Activated T-helper 2 cell treated with anti-CD3 and anti-CD28 coated beads, Interferon-gamma antibody, Interleukin-2, Interleukin-4, amounts not matched to agents 10 μg/mL and 5 μg/mL and 100 μg/mL, durations not matched to agents 14 hours and 24 hours and 36 hours (primary cell): Measurements from ENCODE around the gene TSPYL2. TPM values are rescaled to one million over a fixed set of nuclear protein-coding genes. Genes with fewer than 3 reads are reported as not detected.

Source experiments
- DNase-seq: peaks from one replicate; pipeline ENCODE4 v3.0.0; 2021; ENCODE audit warnings: low spot score
- H3K27ac Mint-ChIP-seq: one replicate; pipeline ENCODE4 v1.8.0; 2021; ENCODE audit warnings: mixed read lengths
- H3K27me3 Mint-ChIP-seq: one replicate; pipeline ENCODE4 v1.8.0; 2021; ENCODE audit warnings: low read depth, mixed read lengths
- H3K36me3 Mint-ChIP-seq: one replicate; pipeline ENCODE4 v1.8.0; 2021; ENCODE audit warnings: low read depth, mixed read lengths
- H3K4me1 Mint-ChIP-seq: one replicate; pipeline ENCODE4 v1.8.0; 2021; ENCODE audit warnings: low read depth, mixed read lengths
- H3K4me3 Mint-ChIP-seq: one replicate; pipeline ENCODE4 v1.8.0; 2021; ENCODE audit warnings: low read depth, mild to moderate bottlenecking, moderate library complexity, mixed read lengths
- H3K9me3 Mint-ChIP-seq: one replicate; pipeline ENCODE4 v1.8.0; 2021; ENCODE audit warnings: mixed read lengths
- intact Hi-C: fragments of 100-400 bp; cut with micrococcal nuclease; formaldehyde crosslinking; loops from one replicate; pipeline ENCODE4 v1.15.1; 2023
- total RNA-seq: library from RNA; stranded (reverse); gene quantifications from 2 replicates; pipeline ENCODE4 v1.2.3, GENCODE V29; 2022

Gene TSPYL2
- total RNA-seq: 36.0 and 41.2 TPM in 2 replicates

GRCh38 chrX:53081925-53082772 lies at the start of gene TSPYL2:
Gene TSPYL2, plus strand, starts transcription at chrX:53082367. Its CDS starts 132 bp downstream, at chrX:53082499.
- peak within 1 kb of the TSS; percentile 94 for H3K4me3 Mint-ChIP-seq
- peaks cover 38% of the 10 kb centered on the region for H3K36me3 Mint-ChIP-seq
- peak within 1 kb of the TSS; percentile 98 for H3K27ac Mint-ChIP-seq
- H3K27me3 Mint-ChIP-seq: no peaks in the 10 kb centered on the region
- no peaks in the 10 kb centered on the region for H3K9me3 Mint-ChIP-seq
- peak; percentile 89 for DNase-seq
- intact Hi-C loops: no loop called here
- peaks cover 30% of the 10 kb centered on the region for H3K4me1 Mint-ChIP-seq

GRCh38 chrX:53036149-53036548 lies 46.0 kb upstream of the TSPYL2 start:
- Mint-ChIP-seq H3K9me3 (no peaks in the 10 kb centered on the region), H3K27ac (no peak overlapping the region), H3K27me3 (peaks cover 5% of the 10 kb centered on the region), H3K4me3 (no peak overlapping the region), H3K4me1 (no peaks in the 10 kb centered on the region), H3K36me3 (no peaks in the 10 kb centered on the region)
- no peak for DNase-seq
- intact Hi-C loops: no loop called here

GRCh38 chrX:53039236-53039635 lies 42.9 kb upstream of the TSPYL2 start:
- Mint-ChIP-seq H3K4me3 (no peak overlapping the region), H3K4me1 (no peaks in the 10 kb centered on the region), H3K36me3 (no peaks in the 10 kb centered on the region), H3K27ac (no peak overlapping the region), H3K9me3 (no peaks in the 10 kb centered on the region), H3K27me3 (peaks cover 7% of the 10 kb centered on the region)
- DNase-seq: no peak
- intact Hi-C loops: no loop called here

- Mint-ChIP-seq H3K27ac (no peak overlapping the region), H3K36me3 (no peaks in the 10 kb centered on the region), H3K4me1 (no peaks in the 10 kb centered on the region), H3K9me3 (no peaks in the 10 kb centered on the region), H3K4me3 (no peak overlapping the region), H3K27me3 (peaks cover 16% of the 10 kb centered on the region)
- intact Hi-C loops: no loop called here
- DNase-seq: no peak
These were observed 37.2 kb upstream of the TSPYL2 start for GRCh38 chrX:53044995-53045394.

GRCh38 chrX:53047228-53047627 lies 34.9 kb upstream of the TSPYL2 start:
- Mint-ChIP-seq H3K36me3 (no peaks in the 10 kb centered on the region), H3K4me3 (no peak overlapping the region), H3K9me3 (no peaks in the 10 kb centered on the region), H3K4me1 (no peaks in the 10 kb centered on the region), H3K27ac (no peak overlapping the region), H3K27me3 (peaks cover 14% of the 10 kb centered on the region)
- no peak for DNase-seq
- intact Hi-C loops: no loop called here

- DNase-seq: no peak
- Mint-ChIP-seq H3K4me1 (no peaks in the 10 kb centered on the region), H3K27ac (no peak within 1 kb of the TSS), H3K27me3 (peaks cover 14% of the 10 kb centered on the region), H3K36me3 (no peaks in the 10 kb centered on the region), H3K4me3 (no peak within 1 kb of the TSS), H3K9me3 (no peaks in the 10 kb centered on the region)
- intact Hi-C loops: no loop called here
These were observed 33.7 kb upstream of the TSPYL2 start, which contains the start of gene GPR173 for GRCh38 chrX:53048169-53049126. Gene GPR173, plus strand, starts transcription at chrX:53048789. Its CDS starts 27,833 bp downstream, at chrX:53076622.

- no peak overlapping the region for H3K4me3 Mint-ChIP-seq
- no peak overlapping the region for H3K27ac Mint-ChIP-seq
- H3K36me3 Mint-ChIP-seq: no peaks in the 10 kb centered on the region
- no peak for DNase-seq
- no peaks in the 10 kb centered on the region for H3K9me3 Mint-ChIP-seq
- peaks cover 13% of the 10 kb centered on the region for H3K27me3 Mint-ChIP-seq
- peaks cover 3% of the 10 kb centered on the region for H3K4me1 Mint-ChIP-seq
- intact Hi-C loops: no loop called here
These were observed 33.0 kb upstream of the TSPYL2 start for GRCh38 chrX:53049127-53049517.

- Mint-ChIP-seq H3K36me3 (no peaks in the 10 kb centered on the region), H3K9me3 (no peaks in the 10 kb centered on the region), H3K4me3 (no peak overlapping the region), H3K27ac (no peak overlapping the region), H3K27me3 (peaks cover 11% of the 10 kb centered on the region), H3K4me1 (peaks cover 3% of the 10 kb centered on the region)
- DNase-seq: no peak
- intact Hi-C loops: no loop called here
These were observed 31.3 kb upstream of the TSPYL2 start for GRCh38 chrX:53050841-53051240.

- Mint-ChIP-seq H3K9me3 (no peaks in the 10 kb centered on the region), H3K36me3 (no peaks in the 10 kb centered on the region), H3K27ac (no peak overlapping the region), H3K4me1 (peaks cover 3% of the 10 kb centered on the region), H3K27me3 (no peaks in the 10 kb centered on the region), H3K4me3 (no peak overlapping the region)
- DNase-seq: no peak
- intact Hi-C loops: no loop called here
These were observed 26.8 kb upstream of the TSPYL2 start for GRCh38 chrX:53055244-53055849.

GRCh38 chrX:53056292-53056691 lies 25.9 kb upstream of the TSPYL2 start:
- DNase-seq: no peak
- H3K9me3 Mint-ChIP-seq: no peaks in the 10 kb centered on the region
- H3K4me3 Mint-ChIP-seq: no peak overlapping the region
- H3K27me3 Mint-ChIP-seq: no peaks in the 10 kb centered on the region
- intact Hi-C loops: no loop called here
- no peaks in the 10 kb centered on the region for H3K36me3 Mint-ChIP-seq
- H3K27ac Mint-ChIP-seq: no peak overlapping the region
- H3K4me1 Mint-ChIP-seq: peaks cover 3% of the 10 kb centered on the region

GRCh38 chrX:53065104-53065503 lies 17.1 kb upstream of the TSPYL2 start:
- no peak for DNase-seq
- Mint-ChIP-seq H3K27me3 (no peaks in the 10 kb centered on the region), H3K9me3 (no peaks in the 10 kb centered on the region), H3K36me3 (no peaks in the 10 kb centered on the region), H3K4me3 (no peak overlapping the region), H3K27ac (no peak overlapping the region), H3K4me1 (no peaks in the 10 kb centered on the region)
- intact Hi-C loops: no loop called here

GRCh38 chrX:53071064-53071463 lies 11.1 kb upstream of the TSPYL2 start:
- intact Hi-C loops: loop anchor here (1.0 to 10.0 kb wide), 3 partner anchors 18 to 154 kb away; partner anchors contain the start of gene KDM5C
- peaks cover 20% of the 10 kb centered on the region for H3K4me1 Mint-ChIP-seq
- DNase-seq: no peak
- H3K36me3 Mint-ChIP-seq: no peaks in the 10 kb centered on the region
- H3K9me3 Mint-ChIP-seq: no peaks in the 10 kb centered on the region
- H3K4me3 Mint-ChIP-seq: no peak overlapping the region
- H3K27me3 Mint-ChIP-seq: no peaks in the 10 kb centered on the region
- no peak overlapping the region for H3K27ac Mint-ChIP-seq
